Heart right ventricle (tissue), 16 donors: ENCODE data around the gene TRIM44. TPM values are rescaled to one million over a fixed set of nuclear protein-coding genes. Genes with fewer than 3 reads are reported as not detected.

Experiments
- ATAC-seq, 8 donors: fragments of 200-7000 bp; cut with Tn5 transposase; one replicate each; pipeline ENCODE4 v1.9.1; 2020; ENCODE audit warnings: mild to moderate bottlenecking in 8 of 8, moderate library complexity in 8 of 8, moderate number of reproducible peaks in 1 of 8
- DNase-seq, 2 donors: peaks; one replicate each; pipeline ENCODE4 v3.0.0-alpha.2; 2020
- H3K27ac ChIP-seq, 10 donors: fragments of 200-600 bp; sonication (generic) in 2 of 10; one replicate each; pipeline versions ENCODE4 v1.5.0 to v1.8.0; 2020 to 2022; ENCODE audit warnings: mild to moderate bottlenecking in 3 of 10
- H3K27me3 ChIP-seq, 7 donors: fragments of 200-600 bp; one replicate each; pipeline ENCODE4 v1.8.0; 2021 to 2022; ENCODE audit warnings: mild to moderate bottlenecking in 2 of 7
- H3K36me3 ChIP-seq, 9 donors: fragments of 200-600 bp; sonication (generic) in 1 of 9; one replicate each; pipeline versions ENCODE4 v1.5.0 to v1.8.0; 2020 to 2022; ENCODE audit warnings: mild to moderate bottlenecking in 2 of 9
- H3K4me1 ChIP-seq, 9 donors: fragments of 200-600 bp; sonication (generic) in 1 of 9; one replicate each; pipeline versions ENCODE4 v1.5.0 to v1.8.0; 2020 to 2022; ENCODE audit warnings: mild to moderate bottlenecking in 4 of 9
- H3K4me3 ChIP-seq, 10 donors: fragments of 200-600 bp; sonication (generic) in 2 of 10; one replicate each; pipeline versions ENCODE4 v1.5.0 to v1.8.0; 2020 to 2022; ENCODE audit warnings: mild to moderate bottlenecking in 7 of 10, moderate library complexity in 2 of 10
- H3K9me3 ChIP-seq, 11 donors: fragments of 200-600 bp in 10 of 11; sonication (generic) in 2 of 11; one replicate each; pipeline versions ENCODE4 v1.5.0 to v1.8.0; 2013 to 2022; ENCODE audit warnings: mild to moderate bottlenecking in 2 of 11, control low read depth in 1 of 11, moderate library complexity in 1 of 11
- WGBS, 2 donors: extraction: QIAGEN DNeasy Blood & Tissue Kit; methylation state at CpG; one replicate each; pipeline ENCODE4 v1.1.7; 2013; ENCODE audit warnings: inconsistent platforms in 1 of 2; 5-methylcytosine and 5-hydroxymethylcytosine counted together
- intact Hi-C, 10 donors: fragments of 100-400 bp; cut with DNase I; formaldehyde crosslinking; loops; one replicate each; pipeline versions ENCODE4 v1.11.1 to v1.14.2; 2022
- polyA plus RNA-seq, 2 donors: library from polyadenylated mRNA; stranded (reverse); fragments of 200-250 nt; gene quantifications; one replicate each; pipeline ENCODE4 v1.2.3, GENCODE V29; 2013
- total RNA-seq, 10 donors: library from RNA; stranded (reverse); fragmentation: NEBNext Ultra II Directional in 3 of 10; extraction: Animal tissue kit (Norgen Biotek cat#: 25700) in 3 of 10; gene quantifications; one replicate each; pipeline versions ENCODE4 v1.2.1 to v1.2.4, GENCODE V29; 2021 to 2023
- TF ChIP-seq, protein P1 (sequence below), 9 donors: fragments of 200-600 bp; sonication (generic) in 2 of 9; IDR thresholded peaks; one replicate each; pipeline versions ENCODE4 v1.5.0 to v1.8.0; 2021 to 2022; ENCODE audit warnings: antibody characterized with exemption in 9 of 9, mild to moderate bottlenecking in 5 of 9, moderate library complexity in 1 of 9
- donor health status: Arrhythmogenic right ventricular cardiomyopathy.
- donor health status: ischemic (EF 13 %, LVEDD 7.1; RV severe dilation, severe dysfunction).
- donor health status: healthy with polysubstance abuse.
- donor health status: DM: no; HTN: yes; CAD: no.
- donor health status: DM: no; HTN: no; CAD: no.
- donor health status: ischemic (EF 25% LVEDD 6.9; RV normal size, moderate dysfunction).
- donor health status: ischemic (EF 25% LVEDD 5.7; RV mildly dilated, moderate dysfunction).
- donor health status: healthy.
- donor health status: DM: yes; HTN: yes; CAD: no.
- donor health status: Ischemic cardiomyopathy.
- donor health status: ischemic (EF 35%, LVEDD 5.7; RV mildly dilated, moderate dysfunction).
- donor health status: nonischemic (EF 11% LVEDD 7.7; RV severe dilation, severe dysfunction).
- donor health status: DM: yes; HTN: yes; CAD: no.
- donor health status: PGD.
- donor health status: ischemic (EF 29% LVEDD 5.4; RV normal size, mild dysfunction).
- donor health status: nonischemic (EF 23%, LVEDD 6.1; RV moderate dilation, normal function).

Gene TRIM44
- total and polyA plus RNA-seq, 12 donors = 6.4 to 59.2 (median 44.5) TPM

DNA sequence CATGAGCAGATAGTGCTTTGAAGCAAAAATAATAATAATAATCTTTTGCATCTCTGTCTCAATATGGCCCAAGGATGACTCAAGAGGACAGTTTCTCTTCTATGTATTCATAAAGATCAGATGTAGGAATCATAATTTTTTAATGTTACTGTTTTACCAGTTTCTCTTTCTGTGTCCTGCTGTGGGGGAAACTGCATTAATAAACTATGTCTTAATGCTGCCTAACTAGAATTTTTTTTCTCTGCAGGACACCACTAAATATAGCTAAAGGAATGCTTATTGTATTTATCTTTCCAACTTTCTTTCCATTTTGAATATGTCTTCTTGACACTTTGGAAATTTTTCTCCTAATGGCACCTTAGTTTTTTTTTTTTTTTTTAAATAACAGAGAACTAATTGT is 37.8 kb upstream of the TRIM44 start:
- Histone ChIP-seq H3K4me3 (no peak overlapping the region), H3K36me3 (no peaks in the 10 kb centered on the region), H3K9me3 (no peaks in the 10 kb centered on the region), H3K27me3 (peaks cover 0 to 71% (median 4%) of the 10 kb centered on the region in 7 donors), H3K4me1 (peaks cover 0 to 41% (median 18%) of the 10 kb centered on the region in 9 donors), H3K27ac (no peak overlapping the region)
- ATAC-seq (no peak), DNase-seq (no peak)
- TF ChIP-seq, protein P1, sequence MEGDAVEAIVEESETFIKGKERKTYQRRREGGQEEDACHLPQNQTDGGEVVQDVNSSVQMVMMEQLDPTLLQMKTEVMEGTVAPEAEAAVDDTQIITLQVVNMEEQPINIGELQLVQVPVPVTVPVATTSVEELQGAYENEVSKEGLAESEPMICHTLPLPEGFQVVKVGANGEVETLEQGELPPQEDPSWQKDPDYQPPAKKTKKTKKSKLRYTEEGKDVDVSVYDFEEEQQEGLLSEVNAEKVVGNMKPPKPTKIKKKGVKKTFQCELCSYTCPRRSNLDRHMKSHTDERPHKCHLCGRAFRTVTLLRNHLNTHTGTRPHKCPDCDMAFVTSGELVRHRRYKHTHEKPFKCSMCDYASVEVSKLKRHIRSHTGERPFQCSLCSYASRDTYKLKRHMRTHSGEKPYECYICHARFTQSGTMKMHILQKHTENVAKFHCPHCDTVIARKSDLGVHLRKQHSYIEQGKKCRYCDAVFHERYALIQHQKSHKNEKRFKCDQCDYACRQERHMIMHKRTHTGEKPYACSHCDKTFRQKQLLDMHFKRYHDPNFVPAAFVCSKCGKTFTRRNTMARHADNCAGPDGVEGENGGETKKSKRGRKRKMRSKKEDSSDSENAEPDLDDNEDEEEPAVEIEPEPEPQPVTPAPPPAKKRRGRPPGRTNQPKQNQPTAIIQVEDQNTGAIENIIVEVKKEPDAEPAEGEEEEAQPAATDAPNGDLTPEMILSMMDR (IDR thresholded peaks at IDR 0.05) = no peak
- intact Hi-C loops = loop anchor here in 4 of 10 donors (5.0 to 10.0 kb wide), 3 partner anchors 38 to 850 kb away; partner anchors contain the start of gene TRIM44 (in 3 of the 4)

DNA sequence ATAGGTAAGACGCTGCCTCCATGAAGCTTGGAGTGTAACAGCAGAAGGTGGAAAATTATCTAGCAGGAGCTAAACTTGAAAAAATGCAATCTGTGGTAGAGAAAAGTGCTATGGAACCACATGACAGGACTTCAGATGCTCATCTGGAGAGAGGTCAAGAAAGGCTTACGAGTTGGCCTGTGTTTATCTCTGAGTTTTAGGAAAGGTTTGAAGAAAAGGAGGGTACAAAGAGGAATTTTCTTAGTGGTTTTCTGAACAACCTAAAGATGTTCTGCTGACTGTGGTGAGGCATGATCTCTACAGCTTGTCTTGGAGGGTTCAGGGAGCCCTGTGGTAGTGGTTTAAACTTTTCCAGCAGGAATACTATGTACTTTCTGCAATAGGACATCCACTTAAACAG is 36.1 kb upstream of the TRIM44 start:
- no peak overlapping the region for H3K4me3 ChIP-seq
- no peaks in the 10 kb centered on the region for H3K9me3 ChIP-seq
- no peak for ATAC-seq
- H3K27ac ChIP-seq = no peak overlapping the region
- no peak for DNase-seq
- 97 to 100% methylated on average over 2 of the region's 2 CpGs for WGBS, 2 donors
- intact Hi-C loops = loop anchor here in 1 of 10 donors (10.0 kb wide), 1 partner anchor 848 kb away; no protein-coding TSS in a partner anchor
- no peaks in the 10 kb centered on the region for H3K36me3 ChIP-seq
- TF ChIP-seq, protein P1 (IDR thresholded peaks at IDR 0.05) = no peak
- H3K4me1 ChIP-seq = peaks cover 0 to 29% (median 8%) of the 10 kb centered on the region in 9 donors
- peaks cover 0 to 62% (median 12%) of the 10 kb centered on the region in 7 donors for H3K27me3 ChIP-seq

DNA sequence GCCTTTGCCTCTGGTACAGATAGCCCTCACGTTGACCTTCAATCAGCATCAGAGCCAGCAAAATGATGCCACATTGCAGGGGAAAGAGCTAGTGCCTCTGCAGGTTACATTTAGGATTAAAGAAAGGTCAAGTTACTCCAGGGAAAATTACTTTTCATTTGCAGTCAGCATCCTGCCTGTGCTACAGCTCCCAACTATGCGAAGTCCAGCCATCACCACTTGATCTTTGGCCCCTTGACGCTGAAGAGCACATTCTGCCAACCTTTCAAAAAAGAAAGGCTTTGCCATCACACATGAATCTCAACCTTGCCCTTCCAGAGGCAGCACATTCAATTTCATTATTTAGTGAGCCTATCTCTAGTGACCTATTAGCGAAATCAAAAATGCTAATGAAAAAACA is 33.1 kb upstream of the TRIM44 start:
- Histone ChIP-seq H3K27me3 (peaks cover 0 to 52% (median 18%) of the 10 kb centered on the region in 7 donors), H3K9me3 (no peaks in the 10 kb centered on the region), H3K4me3 (no peak overlapping the region), H3K36me3 (no peaks in the 10 kb centered on the region), H3K27ac (no peak overlapping the region), H3K4me1 (peaks cover 0 to under 1% (median 0%) of the 10 kb centered on the region in 9 donors)
- intact Hi-C loops = loop anchor here in 1 of 10 donors (10.0 kb wide), 1 partner anchor 845 kb away; no protein-coding TSS in a partner anchor
- ATAC-seq = no peak
- TF ChIP-seq, protein P1 (IDR thresholded peaks at IDR 0.05) = no peak
- WGBS, 2 donors = 91% methylated on average over 4 of the region's 4 CpGs
- no peak for DNase-seq

DNA sequence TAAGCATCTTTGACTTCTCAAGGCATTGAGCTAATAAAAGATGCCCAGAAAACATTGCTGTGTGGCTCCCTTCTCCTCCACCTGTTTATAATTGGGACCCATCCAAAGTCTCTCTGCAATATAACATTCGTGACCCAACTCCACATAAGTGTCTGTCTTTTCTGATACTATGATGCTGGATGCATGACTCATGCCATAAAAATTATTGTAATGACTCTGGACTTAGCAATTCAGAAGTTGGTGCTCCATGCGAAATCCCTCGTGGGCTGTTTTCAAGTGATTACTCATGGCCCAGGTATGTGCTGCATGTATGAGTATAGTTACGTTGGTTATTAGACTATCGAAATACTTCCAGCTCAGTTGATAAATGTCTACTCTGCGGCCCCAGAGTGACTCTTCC is 32.7 kb upstream of the TRIM44 start:
- Histone ChIP-seq H3K27ac (no peak overlapping the region), H3K27me3 (peaks cover 0 to 52% (median 18%) of the 10 kb centered on the region in 7 donors), H3K36me3 (no peaks in the 10 kb centered on the region), H3K9me3 (no peaks in the 10 kb centered on the region), H3K4me1 (no peaks in the 10 kb centered on the region), H3K4me3 (no peak overlapping the region)
- ATAC-seq (no peak), DNase-seq (no peak)
- TF ChIP-seq, protein P1 (IDR thresholded peaks at IDR 0.05) = no peak
- intact Hi-C loops = loop anchor here in 1 of 10 donors (10.0 kb wide), 1 partner anchor 845 kb away; no protein-coding TSS in a partner anchor
- WGBS, 2 donors = 66 to 68% methylated on average over 6 of the region's 6 CpGs
